Calu3 (cell line): ENCODE results near the gene GPR83. TPM values are rescaled to one million over a fixed set of nuclear protein-coding genes. Genes with fewer than 3 reads are reported as not detected.

Experiments
- BruUV-seq: library from RNA; stranded (reverse); fragments of 400-500 nt; replicated peaks from 2 replicates; lab custom pipeline; 2021; lab: Mats Ljungman, UMichigan
- CTCF ChIA-PET: fragments of 300-600 bp; sonication (Branson Sonifier 250); formaldehyde crosslinking; loops from one replicate; lab custom pipeline; 2022; ENCODE audit warnings: antibody characterized with exemption; lab: Charles Lee
- DNase-seq: peaks from one replicate; pipeline ENCODE4 v3.0.0; 2022
- H3K27ac Mint-ChIP-seq: one replicate; pipeline ENCODE4 v1.8.0; 2022; ENCODE audit warnings: mixed read lengths; ENCODE audit not compliant: unreplicated experiment
- H3K27me3 Mint-ChIP-seq: one replicate; pipeline ENCODE4 v1.8.0; 2022; ENCODE audit warnings: mixed read lengths; ENCODE audit not compliant: unreplicated experiment
- H3K36me3 Mint-ChIP-seq: one replicate; pipeline ENCODE4 v1.8.0; 2022; ENCODE audit warnings: mild to moderate bottlenecking, moderate library complexity, mixed read lengths; ENCODE audit not compliant: insufficient read depth, unreplicated experiment
- H3K4me1 Mint-ChIP-seq: one replicate; pipeline ENCODE4 v1.8.0; 2022; ENCODE audit warnings: mild to moderate bottlenecking, low read depth, mixed read lengths; ENCODE audit not compliant: unreplicated experiment
- H3K4me3 Mint-ChIP-seq: one replicate; pipeline ENCODE4 v1.8.0; 2022; ENCODE audit warnings: mild to moderate bottlenecking, low read depth, moderate library complexity, mixed read lengths; ENCODE audit not compliant: unreplicated experiment
- H3K9me3 Mint-ChIP-seq: one replicate; pipeline ENCODE4 v1.8.0; 2022; ENCODE audit warnings: low read depth, mixed read lengths; ENCODE audit not compliant: unreplicated experiment
- CTCF ChIP-seq: fragments of 200-600 bp; IDR thresholded peaks from one replicate; pipeline ENCODE4 v1.8.0; 2022; ENCODE audit warnings: antibody characterized with exemption; ENCODE audit not compliant: unreplicated experiment
- intact Hi-C: fragments of 100-400 bp; cut with micrococcal nuclease; formaldehyde crosslinking; loops from one replicate; pipeline ENCODE4 v1.10.0; 2022; ENCODE audit not compliant: unreplicated experiment
- total RNA-seq: library from RNA; stranded (reverse); gene quantifications from 2 replicates; pipeline ENCODE4 v1.2.3, GENCODE V29; 2022

The GPR83 gene
- total RNA-seq, 1 experiment from 2014 or later = 0.19 TPM

GRCh38 chr11:94329501-94329900 is 71.7 kb downstream of the GPR83 start:
- CTCF ChIA-PET = no interaction called here
- intact Hi-C loops = loop anchor here (5.0 kb wide), 1 partner anchor 173 kb away; no protein-coding TSS in a partner anchor
- BruUV-seq = no TSS peak
- no peak for TF ChIP-seq CTCF
- Mint-ChIP-seq H3K4me3 (no peak overlapping the region), H3K27ac (no peak overlapping the region), H3K36me3 (no peaks in the 10 kb centered on the region), H3K9me3 (no peaks in the 10 kb centered on the region), H3K27me3 (peaks cover 45% of the 10 kb centered on the region), H3K4me1 (no peaks in the 10 kb centered on the region)
- no peak for DNase-seq

GRCh38 chr11:94328587-94329080 is 72.6 kb downstream of the GPR83 start:
- no peak overlapping the region for H3K27ac Mint-ChIP-seq
- no TSS peak for BruUV-seq
- no peaks in the 10 kb centered on the region for H3K4me1 Mint-ChIP-seq
- H3K9me3 Mint-ChIP-seq = no peaks in the 10 kb centered on the region
- no peaks in the 10 kb centered on the region for H3K36me3 Mint-ChIP-seq
- TF ChIP-seq CTCF = no peak
- DNase-seq = no peak
- H3K4me3 Mint-ChIP-seq = no peak overlapping the region
- intact Hi-C loops = loop anchor here (5.0 kb wide), 1 partner anchor 174 kb away; no protein-coding TSS in a partner anchor
- H3K27me3 Mint-ChIP-seq = peaks cover 48% of the 10 kb centered on the region
- CTCF ChIA-PET = no interaction called here

Other genes starting within 250 kb of the GPR83 start
- not detected in 2 replicates for gene IZUMO1R, start 96.8 kb downstream of the GPR83 start, total RNA-seq
- gene MRE11, start 92.4 kb upstream of the GPR83 start, total RNA-seq = 25.6 and 27.2 TPM in 2 replicates
- gene ANKRD49, start 92.6 kb upstream of the GPR83 start, total RNA-seq = 10.1 and 10.3 TPM in 2 replicates
- gene C11orf97, start 111.0 kb upstream of the GPR83 start, total RNA-seq = not detected in 2 replicates
- 28.6 and 32.9 TPM in 2 replicates for gene FUT4, start 142.5 kb upstream of the GPR83 start, total RNA-seq
- 7.7 and 9.9 TPM in 2 replicates for gene PIWIL4, start 165.9 kb upstream of the GPR83 start, total RNA-seq